CD4-positive, alpha-beta T cell treated with Interleukin-1 beta for 1 hour (primary cell): ENCODE data around the gene ELAVL2.

Source experiments
- DNase-seq, 2 donors: peaks; one replicate each; pipeline ENCODE4 v3.0.0-alpha.2; 2020 to 2022

The ELAVL2 gene

GRCh38 chr9:23721466-23721865 is 104.6 kb downstream of the ELAVL2 start:
- DNase-seq: no peak

- no peak for DNase-seq
Measured at GRCh38 chr9:23717505-23717904, 108.5 kb downstream of the ELAVL2 start.

- no peak for DNase-seq
Measured at GRCh38 chr9:23707249-23707648, 118.8 kb downstream of the ELAVL2 start.

GRCh38 chr9:23702311-23702922 is 123.6 kb downstream of the ELAVL2 start:
- DNase-seq: no peak

- no peak for DNase-seq
Measured at GRCh38 chr9:23701291-23701690, 124.7 kb downstream of the ELAVL2 start.

GRCh38 chr9:23700359-23700758 is 125.7 kb downstream of the ELAVL2 start:
- DNase-seq: no peak

GRCh38 chr9:23698161-23698560 is 127.9 kb downstream of the ELAVL2 start:
- no peak for DNase-seq

- no peak for DNase-seq
Measured at GRCh38 chr9:23695572-23695971, 130.5 kb downstream of the ELAVL2 start.

- no peak for DNase-seq
Measured at GRCh38 chr9:23693374-23693773, 132.7 kb downstream of the ELAVL2 start.

GRCh38 chr9:23686896-23687295 is 139.1 kb downstream of the ELAVL2 start:
- DNase-seq: no peak

GRCh38 chr9:23686257-23686656 is 139.8 kb downstream of the ELAVL2 start:
- DNase-seq: no peak

- no peak for DNase-seq
Measured at GRCh38 chr9:23683611-23684061, 142.4 kb downstream of the ELAVL2 start.

GRCh38 chr9:23682891-23683431 is 143.1 kb downstream of the ELAVL2 start:
- DNase-seq: no peak

- DNase-seq: no peak
Measured at GRCh38 chr9:23682352-23682751, 143.7 kb downstream of the ELAVL2 start.

GRCh38 chr9:23677446-23677845 is 148.6 kb downstream of the ELAVL2 start:
- no peak for DNase-seq

GRCh38 chr9:23674016-23674585 is 151.9 kb downstream of the ELAVL2 start:
- DNase-seq: no peak

GRCh38 chr9:23672151-23672550 is 153.9 kb downstream of the ELAVL2 start:
- DNase-seq: no peak

- DNase-seq: no peak
Measured at GRCh38 chr9:23669776-23670175, 156.3 kb downstream of the ELAVL2 start.

- no peak for DNase-seq
Measured at GRCh38 chr9:23665635-23666034, 160.4 kb downstream of the ELAVL2 start.

GRCh38 chr9:23665051-23665450 is 161.0 kb downstream of the ELAVL2 start:
- DNase-seq: no peak

- no peak for DNase-seq
Measured at GRCh38 chr9:23663946-23664345, 162.1 kb downstream of the ELAVL2 start.

GRCh38 chr9:23663536-23663935 is 162.5 kb downstream of the ELAVL2 start:
- DNase-seq: no peak

GRCh38 chr9:23663125-23663524 is 162.9 kb downstream of the ELAVL2 start:
- DNase-seq: no peak

GRCh38 chr9:23662320-23662719 is 163.7 kb downstream of the ELAVL2 start:
- no peak for DNase-seq
